HEK293 (cell line): ENCODE data around the gene NHSL2.

Experiments used
- REST ChIP-seq: fragments of 450-650 bp; formaldehyde crosslinking; IDR thresholded peaks from 2 replicates; pipeline ENCODE4 v1.5.1; 2016; ENCODE audit warnings: missing biosample characterization, missing genetic modification characterization
- ZNF140 ChIP-seq: fragments of 450-650 bp; formaldehyde crosslinking; IDR thresholded peaks from 2 replicates; pipeline ENCODE4 v1.5.1; 2016; ENCODE audit warnings: missing biosample characterization, missing genetic modification characterization
- ZNF175 ChIP-seq: fragments of 450-650 bp; formaldehyde crosslinking; IDR thresholded peaks from 2 replicates; pipeline ENCODE4 v1.5.1; 2016; ENCODE audit warnings: missing biosample characterization, missing genetic modification characterization
- ZNF433 ChIP-seq: fragments of 450-650 bp; formaldehyde crosslinking; IDR thresholded peaks from 2 replicates; pipeline ENCODE4 v1.5.1; 2016; ENCODE audit warnings: missing biosample characterization, missing genetic modification characterization, low read depth
- TF ChIP-seq, protein P1 (sequence below): fragments of 450-650 bp; formaldehyde crosslinking; IDR thresholded peaks from 2 replicates; pipeline ENCODE4 v1.5.1; 2016; ENCODE audit warnings: missing biosample characterization, missing genetic modification characterization

DNA sequence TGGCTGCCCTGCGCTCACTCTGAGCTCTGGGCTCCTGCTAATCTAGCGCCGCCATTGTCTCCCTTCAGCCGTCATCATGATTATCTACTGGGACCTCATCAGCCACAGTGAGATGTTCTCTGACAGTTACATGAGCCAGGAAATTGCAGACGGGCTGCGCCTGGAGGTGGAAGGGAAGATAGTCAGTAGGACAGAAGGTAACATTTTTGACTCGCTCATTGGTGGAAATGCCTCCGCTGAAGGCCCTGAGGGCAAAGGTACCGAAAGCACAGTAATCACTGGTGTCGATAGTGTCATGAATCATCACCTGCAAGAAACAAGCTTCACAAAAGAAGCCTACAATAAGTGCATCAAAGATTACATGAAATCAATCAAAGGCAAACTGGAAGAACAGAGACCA lies 249.1 kb downstream of the NHSL2 start:
- TF ChIP-seq, protein P1, sequence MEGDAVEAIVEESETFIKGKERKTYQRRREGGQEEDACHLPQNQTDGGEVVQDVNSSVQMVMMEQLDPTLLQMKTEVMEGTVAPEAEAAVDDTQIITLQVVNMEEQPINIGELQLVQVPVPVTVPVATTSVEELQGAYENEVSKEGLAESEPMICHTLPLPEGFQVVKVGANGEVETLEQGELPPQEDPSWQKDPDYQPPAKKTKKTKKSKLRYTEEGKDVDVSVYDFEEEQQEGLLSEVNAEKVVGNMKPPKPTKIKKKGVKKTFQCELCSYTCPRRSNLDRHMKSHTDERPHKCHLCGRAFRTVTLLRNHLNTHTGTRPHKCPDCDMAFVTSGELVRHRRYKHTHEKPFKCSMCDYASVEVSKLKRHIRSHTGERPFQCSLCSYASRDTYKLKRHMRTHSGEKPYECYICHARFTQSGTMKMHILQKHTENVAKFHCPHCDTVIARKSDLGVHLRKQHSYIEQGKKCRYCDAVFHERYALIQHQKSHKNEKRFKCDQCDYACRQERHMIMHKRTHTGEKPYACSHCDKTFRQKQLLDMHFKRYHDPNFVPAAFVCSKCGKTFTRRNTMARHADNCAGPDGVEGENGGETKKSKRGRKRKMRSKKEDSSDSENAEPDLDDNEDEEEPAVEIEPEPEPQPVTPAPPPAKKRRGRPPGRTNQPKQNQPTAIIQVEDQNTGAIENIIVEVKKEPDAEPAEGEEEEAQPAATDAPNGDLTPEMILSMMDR (tag by site-specific recombination) = no peak
- no peak for TF ChIP-seq ZNF433 (tag by site-specific recombination)
- TF ChIP-seq ZNF140 (tag by site-specific recombination) = no peak
- no peak for TF ChIP-seq REST (tag by site-specific recombination)
- TF ChIP-seq ZNF175 (tag by site-specific recombination) = no peak
